Urothelium cell line (cell line): ENCODE results near the gene RHOF.
A peak's percentile ranks its signal among the peaks of the same experiment; 100 is the strongest.

ENCODE experiments used
- DNase-seq: peaks from one replicate; pipeline ENCODE4 v3.0.0; 2011; ENCODE audit warnings: low spot score, mixed read lengths
- FAIRE-seq: peaks from 2 replicates; lab custom pipeline; 2011; peaks lifted over from hg19 to GRCh38; lab: Jason Lieb, UNC

RHOF gene

GRCh38 chr12:121793440-121793837, at the start of gene RHOF:
Gene RHOF (minus strand): TSS chr12:121793688. CDS start chr12:121793633, 55 bp downstream.
- no peak for FAIRE-seq
- DNase-seq = peak; percentile 75

GRCh38 chr12:121839993-121840761, 46.7 kb upstream of the RHOF start:
- DNase-seq = no peak

GRCh38 chr12:121839106-121839992, 45.9 kb upstream of the RHOF start:
- DNase-seq = peak; percentile 98
- peak; percentile 91 for FAIRE-seq

More at GRCh38 chr12:121839993-121840761, 46.7 kb upstream of the RHOF start:
- no peak for FAIRE-seq

GRCh38 chr12:121838126-121838525, 44.6 kb upstream of the RHOF start:
- no peak for FAIRE-seq
- no peak for DNase-seq

- no peak for DNase-seq
- FAIRE-seq = no peak
Observed at GRCh38 chr12:121837680-121838079, 44.2 kb upstream of the RHOF start.

GRCh38 chr12:121831571-121832245, 38.2 kb upstream of the RHOF start:
- DNase-seq (no peak), FAIRE-seq (no peak)

GRCh38 chr12:121830588-121831265, 37.2 kb upstream of the RHOF start:
- no peak for FAIRE-seq
- DNase-seq = no peak

GRCh38 chr12:121830134-121830533, 36.6 kb upstream of the RHOF start:
- FAIRE-seq (no peak), DNase-seq (no peak)

- DNase-seq (no peak), FAIRE-seq (no peak)
Observed at GRCh38 chr12:121829250-121829918, 35.9 kb upstream of the RHOF start.

- FAIRE-seq (no peak), DNase-seq (no peak)
Observed at GRCh38 chr12:121828826-121829225, 35.3 kb upstream of the RHOF start.

- no peak for FAIRE-seq
- no peak for DNase-seq
Observed at GRCh38 chr12:121828306-121828705, 34.8 kb upstream of the RHOF start.

- FAIRE-seq (no peak), DNase-seq (no peak)
Observed at GRCh38 chr12:121827351-121828099, 34.0 kb upstream of the RHOF start.

GRCh38 chr12:121826318-121827150, 33.0 kb upstream of the RHOF start:
- DNase-seq = no peak
- FAIRE-seq = no peak

GRCh38 chr12:121825041-121825523, 31.6 kb upstream of the RHOF start:
- no peak for FAIRE-seq
- no peak for DNase-seq

- DNase-seq (no peak), FAIRE-seq (no peak)
Observed at GRCh38 chr12:121823727-121824115, 30.2 kb upstream of the RHOF start.

- DNase-seq (no peak), FAIRE-seq (no peak)
Observed at GRCh38 chr12:121823101-121823726, 29.7 kb upstream of the RHOF start.

GRCh38 chr12:121822393-121823100, 29.1 kb upstream of the RHOF start:
- FAIRE-seq (no peak), DNase-seq (no peak)
